T-helper 2 cell treated with Interferon-gamma antibody and Interleukin-4, amounts not matched to agents 100 ng/mL and 5 ng/mL, for 36 hours (primary cell): Measurements from ENCODE around the gene ARTN. TPM values are rescaled to one million over a fixed set of nuclear protein-coding genes. Genes with fewer than 3 reads are reported as not detected.

Experiments
- intact Hi-C: fragments of 100-400 bp; cut with micrococcal nuclease; formaldehyde crosslinking; loops from one replicate; pipeline ENCODE4 v1.15.1; 2023
- total RNA-seq: library from RNA; stranded (reverse); gene quantifications from 2 replicates; pipeline ENCODE4 v1.2.3, GENCODE V29; 2022

Gene ARTN
- total RNA-seq, 1 donor from 2014 or later, result 0.48 TPM

DNA sequence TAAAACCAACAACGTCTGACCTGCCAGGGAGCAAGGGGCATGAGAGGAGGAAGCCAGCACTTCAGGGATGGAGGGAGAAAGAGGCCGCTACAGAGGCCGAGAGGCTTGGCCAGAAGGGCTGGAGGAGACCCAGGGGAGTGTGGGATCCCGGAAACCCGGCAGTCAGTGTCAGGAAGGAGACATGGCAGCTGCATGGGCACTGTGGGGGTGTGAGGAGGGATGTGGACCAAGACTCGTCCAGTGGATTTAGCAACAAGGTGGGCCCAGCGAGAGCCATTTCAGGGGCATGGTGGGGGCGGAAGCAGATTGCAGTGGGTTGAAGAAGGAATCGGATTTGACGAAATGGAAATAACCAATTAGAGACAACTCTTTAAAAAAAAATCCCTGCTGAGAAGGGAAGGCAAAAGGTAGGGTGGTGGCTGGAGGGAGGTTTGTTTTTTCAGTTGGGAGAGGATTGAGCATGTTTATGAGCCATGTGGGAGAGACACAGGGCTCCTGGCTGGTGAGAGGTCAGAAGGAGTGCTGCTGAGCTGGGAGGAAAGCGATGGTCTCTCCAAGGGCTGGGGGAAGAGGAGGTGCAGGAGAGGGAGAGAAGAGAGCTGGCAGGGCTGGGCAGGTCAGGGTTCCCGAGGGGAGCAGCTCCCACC, 49.8 kb downstream of the ARTN start:
- intact Hi-C loops, result no loop called here

DNA sequence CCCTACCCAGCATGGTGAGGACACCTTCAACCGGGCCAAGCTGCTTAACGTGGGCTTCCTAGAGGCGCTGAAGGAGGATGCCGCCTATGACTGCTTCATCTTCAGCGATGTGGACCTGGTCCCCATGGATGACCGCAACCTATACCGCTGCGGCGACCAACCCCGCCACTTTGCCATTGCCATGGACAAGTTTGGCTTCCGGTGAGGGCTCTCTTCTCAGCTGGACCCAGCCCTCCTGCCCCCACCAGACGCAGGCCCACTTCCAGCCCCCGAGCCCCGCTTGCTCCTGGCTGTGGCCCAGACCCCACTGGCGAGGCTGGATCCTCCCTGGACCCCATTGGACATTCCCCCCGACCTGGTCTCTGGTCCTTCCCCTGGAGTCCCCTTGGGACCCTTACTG, 51.3 kb downstream of the ARTN start:
- intact Hi-C loops, result no loop called here

DNA sequence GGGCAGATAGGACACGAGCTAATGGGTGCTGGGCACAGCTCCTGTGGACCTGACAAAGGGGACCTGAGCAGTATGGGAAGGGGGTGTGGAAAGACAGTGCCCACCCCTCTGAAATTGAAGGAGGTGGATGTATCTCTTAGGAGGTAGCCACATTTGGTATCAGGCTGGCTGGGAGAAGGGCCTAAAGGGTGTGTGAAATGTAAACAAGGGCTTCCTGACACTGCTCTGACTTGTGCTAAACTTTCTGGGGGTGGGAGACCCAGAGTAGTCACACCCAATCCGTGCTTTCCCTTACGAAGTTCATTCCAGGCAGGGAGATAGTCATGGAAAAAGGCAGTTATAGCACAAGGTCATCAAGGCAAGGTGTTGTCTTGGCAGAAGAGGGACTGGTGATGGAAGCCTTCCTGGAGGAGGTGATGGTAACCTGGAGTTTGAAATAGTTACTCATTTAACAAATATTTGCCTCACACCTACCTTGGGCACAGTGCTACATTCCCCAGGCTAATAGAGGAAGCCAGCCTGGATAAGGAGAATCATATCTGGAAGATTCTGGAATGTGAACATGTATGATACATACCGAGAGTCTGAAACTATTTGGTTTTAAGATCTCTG, 52.5 kb downstream of the ARTN start:
- intact Hi-C loops, result no loop called here

GRCh38 chr1:43986712-43987111, 53.1 kb downstream of the ARTN start:
- intact Hi-C loops, result no loop called here

Other genes with a start within 250 kb of the ARTN start
- gene ST3GAL3, start 226.3 kb upstream of the ARTN start, total RNA-seq, result 23.4 and 24.2 TPM in 2 replicates
- 26.1 and 26.8 TPM in 2 replicates for gene IPO13, start 13.1 kb downstream of the ARTN start, total RNA-seq
- gene DPH2, start 36.2 kb downstream of the ARTN start, total RNA-seq, result 38.6 and 39.1 TPM in 2 replicates
- gene ATP6V0B, start 41.2 kb downstream of the ARTN start, total RNA-seq, result 137 and 139 TPM in 2 replicates
- 20.1 and 21.1 TPM in 2 replicates for gene B4GALT2, start 45.4 kb downstream of the ARTN start, total RNA-seq
- gene CCDC24, start 57.8 kb downstream of the ARTN start, total RNA-seq, result 0.59 and 0.75 TPM in 2 replicates
- 2.6 TPM in 2 replicates for gene SLC6A9, start 97.7 kb downstream of the ARTN start, total RNA-seq
- gene KLF17, start 185.0 kb downstream of the ARTN start, total RNA-seq, result not detected in 2 replicates
- gene KLF18, start 207.8 kb downstream of the ARTN start, total RNA-seq, result not detected in 2 replicates